CD4-positive, alpha-beta T cell treated with Interleukin-4 for 1 hour (primary cell): ENCODE measurements around the gene CNTNAP2.
"Not testable (repeated sequence)": the region's sequence is repeated elsewhere in the genome, so short reads cannot be mapped to it uniquely, and the experiment has no call there.

ENCODE experiments used
- DNase-seq, 2 donors: peaks; one replicate each; pipeline ENCODE4 v3.0.0-alpha.2; 2020 to 2022

The CNTNAP2 gene

DNA sequence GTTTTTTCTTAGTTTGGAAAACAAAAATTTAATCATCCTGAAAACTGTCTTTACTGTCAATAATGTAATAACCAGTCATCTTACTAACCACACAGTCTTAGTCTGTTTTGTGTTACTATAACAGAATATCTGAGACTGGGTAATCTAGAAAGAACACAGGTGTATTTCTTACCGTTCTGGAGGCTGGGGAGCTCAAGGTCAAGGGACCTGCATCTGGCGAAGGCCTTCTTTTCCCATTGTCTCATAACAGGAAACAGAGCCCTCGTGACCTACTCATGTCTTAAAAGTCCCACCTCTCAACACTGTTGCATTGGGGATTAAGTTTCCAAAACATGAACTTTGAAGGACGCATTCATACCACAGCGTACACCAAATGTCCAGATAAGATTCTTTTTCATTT lies 932.3 kb downstream of the CNTNAP2 start:
- no peak for DNase-seq

DNA sequence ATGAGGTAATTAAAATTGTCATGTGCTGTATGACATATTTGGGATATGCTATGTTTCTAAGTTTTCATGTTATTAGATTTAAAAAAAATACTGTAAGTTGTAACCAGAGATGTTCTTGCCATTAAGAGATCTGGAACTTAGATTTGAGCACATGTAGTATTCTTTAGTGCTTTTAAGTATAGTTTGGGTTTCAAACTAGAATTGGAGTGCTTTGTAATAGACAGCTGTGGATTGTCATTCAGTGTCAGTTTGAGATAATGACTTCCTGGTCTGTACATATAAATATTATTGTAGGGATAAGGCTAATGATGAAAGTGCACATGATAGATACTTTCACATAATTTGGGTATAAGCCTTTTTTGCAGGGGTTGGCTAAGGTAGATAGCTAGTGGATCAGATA lies 936.2 kb downstream of the CNTNAP2 start:
- DNase-seq = no peak

DNA sequence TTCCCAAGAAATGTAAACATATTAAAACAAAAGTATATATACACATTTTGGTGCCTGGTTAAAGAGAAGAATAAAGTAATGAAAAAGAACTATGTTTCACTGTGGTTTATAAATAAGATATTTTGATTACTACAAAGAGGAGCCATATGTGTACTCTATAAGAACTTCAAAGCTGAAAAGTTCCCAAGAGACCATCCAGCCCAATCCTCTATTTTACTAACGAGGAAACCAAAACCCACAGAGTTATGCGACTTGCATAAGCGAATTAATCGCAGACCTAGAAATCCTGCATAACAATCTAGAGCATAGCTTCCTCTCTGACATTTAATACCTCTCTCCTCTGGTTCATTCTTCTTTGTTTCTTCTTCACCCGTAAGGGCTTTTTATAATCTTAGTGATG lies 937.1 kb downstream of the CNTNAP2 start:
- no peak for DNase-seq

DNA sequence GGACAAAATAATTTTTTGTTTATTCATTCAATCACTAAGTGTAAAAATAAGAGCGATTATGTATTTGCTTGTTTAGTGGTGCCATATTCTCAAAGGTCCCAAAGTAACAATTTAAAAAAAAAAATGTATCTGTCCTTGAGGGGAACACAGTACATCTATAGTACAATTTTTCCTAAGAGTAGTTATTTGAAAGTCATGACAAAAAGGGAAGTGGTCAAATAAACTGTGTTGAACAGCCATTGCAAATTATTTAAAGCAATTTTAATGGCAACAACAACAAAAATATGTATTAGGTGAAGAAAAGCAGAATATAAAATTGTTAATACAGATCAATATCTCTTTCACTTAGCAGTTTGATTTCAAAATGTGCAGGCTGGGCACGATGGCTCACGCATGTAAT lies 943.5 kb downstream of the CNTNAP2 start:
- no peak for DNase-seq

DNA sequence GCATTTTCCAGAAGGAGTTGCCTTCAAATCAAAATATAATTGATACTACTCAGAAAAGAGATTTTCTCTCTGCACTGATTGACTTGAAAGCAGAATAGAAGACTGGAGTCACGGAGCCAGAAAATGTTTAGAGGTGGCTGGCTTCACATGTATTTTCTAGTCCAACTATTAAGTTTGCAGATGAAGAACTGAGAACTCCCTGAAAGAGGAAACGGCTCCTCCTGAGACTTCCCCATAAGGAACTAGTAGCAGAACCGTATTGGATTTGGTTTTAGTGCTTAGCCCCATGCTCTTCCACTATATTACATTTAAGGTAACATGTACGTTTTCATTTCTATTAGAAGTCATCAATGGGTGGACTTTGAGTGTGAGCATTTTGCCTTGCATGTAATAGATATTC lies 946.3 kb downstream of the CNTNAP2 start:
- no peak for DNase-seq

DNA sequence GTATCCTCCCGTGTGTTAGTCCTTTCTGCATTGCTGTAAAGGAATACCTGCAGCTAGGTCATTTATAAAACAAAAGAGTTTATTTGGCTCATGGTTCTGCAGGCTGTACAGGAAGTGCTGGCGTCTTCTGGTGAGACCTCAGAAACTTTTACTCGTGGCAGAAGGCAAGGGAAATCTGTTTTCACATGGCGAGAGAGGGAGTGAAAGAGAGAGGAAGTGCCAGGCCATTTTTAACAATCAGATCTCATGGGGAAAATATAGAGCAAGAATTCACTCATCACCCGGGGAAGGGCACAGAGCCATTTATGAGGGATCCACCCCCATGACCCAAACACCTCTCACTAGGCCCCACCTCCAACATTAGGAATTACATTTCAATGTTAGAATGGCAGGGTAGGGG lies 952.2 kb downstream of the CNTNAP2 start:
- DNase-seq = no peak

DNA sequence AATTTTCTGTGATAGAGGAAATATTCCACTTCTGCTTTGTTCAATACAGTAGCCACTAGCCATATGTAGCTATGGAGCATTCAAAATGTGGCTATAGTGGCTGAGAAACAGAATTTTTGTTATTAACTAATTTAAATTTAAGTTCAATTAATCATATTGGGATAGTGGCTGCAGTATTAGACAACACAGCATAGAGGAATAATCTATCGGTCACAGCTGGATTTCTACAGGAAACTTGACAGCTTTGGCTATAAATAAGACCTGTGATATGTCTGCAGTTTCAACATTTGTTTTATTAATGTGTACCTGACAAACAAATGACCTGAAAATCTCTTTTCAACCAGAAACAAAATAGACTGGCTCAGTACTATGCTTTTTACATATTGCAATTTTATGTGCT lies 953.2 kb downstream of the CNTNAP2 start:
- DNase-seq = no peak

DNA sequence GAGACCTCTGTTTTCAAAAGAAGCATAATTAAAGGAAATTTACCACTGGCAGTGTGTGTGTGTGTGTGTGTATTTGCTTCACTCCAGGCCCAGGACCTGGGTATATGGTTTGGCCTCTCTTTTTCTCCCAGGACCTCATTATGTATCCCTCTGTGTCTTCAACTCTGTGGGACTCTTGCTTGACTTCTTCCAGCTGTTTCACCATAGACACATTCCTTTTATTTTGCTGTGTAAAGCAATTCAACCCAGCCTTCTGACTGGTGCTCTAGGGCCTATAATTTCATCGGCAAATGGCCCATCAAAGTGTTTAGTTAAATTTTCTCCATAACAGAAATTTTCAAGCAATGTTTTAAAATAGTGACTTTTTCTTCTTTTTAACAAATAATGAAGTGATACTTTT lies 954.3 kb downstream of the CNTNAP2 start:
- DNase-seq = no peak

DNA sequence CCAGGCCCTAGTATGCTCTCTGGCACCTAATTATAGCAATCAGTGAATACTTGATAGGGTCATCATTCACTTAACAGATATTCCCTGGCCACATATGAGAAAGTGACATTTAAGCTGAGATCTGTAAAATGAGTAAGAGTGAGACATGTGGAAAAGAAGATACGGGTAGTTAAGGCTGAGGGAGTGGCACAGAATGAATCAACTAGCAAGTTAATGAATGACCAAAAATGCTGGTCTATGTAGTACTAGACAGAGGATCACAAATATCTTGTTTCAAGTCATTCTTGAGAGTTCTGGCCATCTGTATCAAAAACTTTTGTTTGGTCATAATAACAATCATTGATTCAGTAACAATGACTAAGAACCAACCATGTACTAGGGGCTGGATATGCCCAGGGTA lies 954.9 kb downstream of the CNTNAP2 start:
- no peak for DNase-seq

DNA sequence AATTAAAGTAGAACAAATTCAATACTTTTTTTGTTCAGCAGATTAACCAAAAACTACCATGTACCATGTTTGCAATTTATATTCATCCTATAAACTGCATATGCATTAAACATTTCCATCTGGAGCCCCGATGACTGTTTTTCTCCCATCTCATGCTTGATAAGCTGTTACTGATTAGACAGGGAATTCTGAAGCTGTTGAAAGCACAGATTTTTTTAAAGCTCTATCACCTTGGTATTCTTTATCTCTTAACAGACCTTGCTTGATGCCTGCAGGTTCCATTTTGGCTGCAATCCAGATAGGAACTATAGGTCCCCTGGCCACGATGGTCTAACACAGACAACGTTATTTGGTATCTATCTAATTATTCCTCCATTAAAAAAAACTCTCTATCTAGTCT lies 961.7 kb downstream of the CNTNAP2 start:
- DNase-seq = no peak

DNA sequence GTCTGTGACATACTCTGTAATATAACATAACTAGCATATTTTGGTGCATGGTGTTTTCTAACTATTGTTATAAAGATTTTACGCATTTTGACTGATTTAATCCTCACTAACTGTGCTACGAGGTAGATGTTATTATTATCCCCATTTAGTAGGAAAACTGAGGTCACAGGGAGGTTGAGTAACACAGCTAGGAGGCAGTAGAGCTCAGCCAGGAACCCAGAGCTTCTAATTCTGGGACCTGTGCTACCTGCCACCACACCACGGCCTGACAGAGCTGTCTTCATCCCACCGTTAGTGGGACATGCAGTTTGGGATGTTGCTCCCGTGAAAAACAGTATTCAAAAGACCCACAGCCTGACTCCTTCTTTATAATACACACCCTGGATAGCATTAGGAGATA lies 962.5 kb downstream of the CNTNAP2 start:
- no peak for DNase-seq

DNA sequence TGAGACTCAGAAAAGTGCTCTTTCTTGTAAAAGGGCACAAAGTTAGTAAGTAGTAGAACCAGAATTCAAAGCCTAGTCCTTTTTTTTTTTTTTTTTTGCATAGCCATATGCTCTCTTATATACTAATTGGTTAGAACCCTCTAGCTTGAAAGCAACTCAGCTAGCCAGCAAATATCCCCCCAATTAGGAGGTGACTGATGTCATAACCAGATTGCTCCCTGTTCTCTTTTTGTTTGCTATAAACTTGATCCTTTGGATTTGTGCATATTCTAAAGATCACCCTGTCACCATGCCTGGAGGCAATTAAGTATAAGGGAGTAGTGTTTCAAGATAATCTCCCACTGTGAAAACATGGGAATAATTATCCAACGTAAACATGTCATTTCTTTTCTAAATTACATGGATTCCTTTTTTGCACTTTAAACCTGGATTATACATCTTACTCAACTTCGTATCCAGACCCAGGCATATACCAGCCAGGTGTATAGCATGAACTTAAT lies 963.4 kb downstream of the CNTNAP2 start:
- no peak for DNase-seq

DNA sequence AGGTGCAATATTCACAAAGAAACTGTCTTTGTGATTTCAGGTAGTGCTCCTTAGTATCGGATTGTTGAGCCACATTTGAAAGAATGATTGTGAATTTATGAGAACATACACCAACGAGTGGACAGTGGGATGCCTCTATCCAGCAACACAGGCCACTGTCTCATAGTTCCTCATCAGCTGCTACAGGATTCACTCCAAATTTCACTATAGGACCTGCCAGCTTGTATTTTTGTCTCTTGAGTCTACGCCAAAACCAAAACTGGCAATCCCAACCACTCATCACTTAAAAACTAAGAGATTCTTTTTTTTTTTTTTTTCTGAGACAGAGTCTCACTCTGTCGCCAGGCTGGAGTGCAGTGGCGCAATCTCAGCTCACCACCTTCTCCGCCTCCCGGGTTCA lies 964.5 kb downstream of the CNTNAP2 start:
- DNase-seq = no peak

DNA sequence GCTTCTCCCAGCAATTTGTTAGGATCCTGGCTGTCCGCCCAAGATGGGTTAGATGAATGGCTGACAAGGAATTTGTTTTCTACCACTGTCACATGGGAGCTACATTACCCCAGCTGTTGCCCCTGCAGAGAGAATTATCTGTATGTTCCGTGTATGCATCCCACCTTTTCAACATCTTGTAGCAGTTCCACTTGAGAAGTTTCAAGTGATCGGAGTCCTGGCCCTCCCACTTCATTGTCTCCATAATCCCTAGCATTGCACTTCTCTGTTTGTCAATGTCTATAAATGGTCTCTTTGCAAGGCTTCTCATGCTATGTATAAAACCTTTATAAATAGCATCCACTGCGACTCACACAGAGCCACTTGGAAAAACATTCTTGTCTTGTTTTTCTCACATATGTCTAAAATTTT lies 972.5 kb downstream of the CNTNAP2 start:
- no peak for DNase-seq

DNA sequence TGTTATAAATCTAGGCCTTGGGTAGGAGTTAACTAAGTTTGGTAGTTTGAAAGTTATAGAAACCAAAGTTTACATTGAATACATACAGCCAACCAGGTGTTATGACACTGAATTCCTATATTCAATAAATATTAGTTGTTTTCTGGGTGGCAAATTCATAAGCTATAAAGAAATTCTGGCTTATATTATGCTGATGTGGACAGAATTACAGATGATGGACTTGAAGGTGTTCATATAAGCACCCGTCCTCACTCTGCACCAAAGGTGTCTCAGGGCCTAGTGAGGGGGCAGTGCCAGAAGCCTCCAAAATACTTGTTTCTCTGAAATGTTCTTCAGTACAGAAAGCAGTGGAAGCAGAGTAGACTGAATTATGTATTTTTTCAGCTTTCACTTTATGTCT lies 973.0 kb downstream of the CNTNAP2 start:
- no peak for DNase-seq

DNA sequence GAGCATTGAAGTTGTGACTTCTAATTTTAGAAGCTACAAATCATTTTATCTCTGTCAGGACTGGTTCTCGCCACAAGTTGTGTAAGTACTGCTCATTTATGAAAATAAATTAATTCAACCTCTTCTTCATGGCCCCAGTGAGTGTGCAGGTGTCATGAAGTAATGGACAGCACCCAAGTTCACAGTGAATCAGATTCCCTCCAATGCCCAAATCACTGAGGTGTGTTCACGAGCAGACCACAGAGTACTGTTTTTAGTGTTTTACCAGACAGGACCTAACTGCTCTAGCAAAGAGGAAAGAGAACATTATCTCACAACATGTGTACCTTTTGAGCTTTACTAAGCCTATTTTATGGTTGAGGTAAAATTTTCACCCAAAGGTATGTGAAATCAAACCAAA lies 980.0 kb downstream of the CNTNAP2 start:
- no peak for DNase-seq

DNA sequence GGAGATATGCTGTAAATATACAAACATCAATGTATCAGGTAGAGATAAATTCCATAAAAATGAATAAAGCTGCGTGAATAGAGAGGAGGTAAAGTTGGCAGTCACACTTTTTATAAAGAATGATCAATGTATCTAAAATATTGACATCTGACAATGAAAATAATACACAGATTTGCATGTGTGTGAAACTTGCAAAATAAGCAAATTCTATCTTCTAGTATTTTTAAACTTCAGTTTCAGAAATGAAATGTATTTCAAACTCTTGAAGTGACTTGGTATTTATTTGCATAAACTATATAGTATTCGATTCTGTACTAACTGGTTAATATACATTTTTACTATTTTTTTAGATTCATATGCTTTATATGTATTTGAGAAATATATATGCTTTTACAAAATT lies 986.6 kb downstream of the CNTNAP2 start:
- DNase-seq = no peak

DNA sequence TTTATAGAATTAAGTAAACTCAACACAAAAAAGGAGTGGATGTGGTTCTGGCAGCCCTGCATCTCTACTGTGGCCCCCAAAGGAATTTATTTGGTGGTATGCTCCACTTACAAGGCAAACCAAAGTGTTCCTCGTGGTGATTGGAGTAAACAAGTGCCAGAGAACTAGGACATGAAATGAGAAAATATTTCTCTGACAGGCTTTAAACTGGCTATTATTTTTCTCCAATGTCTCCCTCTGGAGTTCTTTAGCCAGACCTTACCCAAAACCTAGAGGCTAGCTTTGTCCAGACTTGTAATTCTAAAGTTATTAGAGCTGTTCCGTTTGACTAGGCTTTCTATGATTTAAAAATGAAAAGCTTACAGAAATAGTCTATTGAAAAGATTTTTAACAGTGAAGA lies 990.1 kb downstream of the CNTNAP2 start:
- no peak for DNase-seq

DNA sequence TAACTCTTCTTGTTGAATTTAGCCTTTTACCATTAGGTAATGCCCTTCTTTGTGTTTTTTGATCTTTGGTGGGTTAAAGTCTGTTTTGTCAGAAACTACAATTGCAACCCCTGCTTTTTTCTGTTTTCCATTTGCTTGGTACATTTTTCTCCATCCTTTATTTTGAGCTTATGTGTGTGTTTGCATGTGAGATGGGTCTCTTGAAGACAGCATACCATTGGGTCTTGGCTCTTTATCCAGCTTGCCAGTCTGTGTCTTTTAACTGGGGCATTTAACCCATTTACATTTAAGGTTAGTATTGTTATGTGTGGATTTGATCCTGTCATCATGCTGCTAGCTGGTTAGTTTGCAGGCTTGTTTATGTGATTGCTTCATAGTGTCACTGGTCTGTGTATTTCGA lies 997.9 kb downstream of the CNTNAP2 start:
- not testable (repeated sequence) for DNase-seq

DNA sequence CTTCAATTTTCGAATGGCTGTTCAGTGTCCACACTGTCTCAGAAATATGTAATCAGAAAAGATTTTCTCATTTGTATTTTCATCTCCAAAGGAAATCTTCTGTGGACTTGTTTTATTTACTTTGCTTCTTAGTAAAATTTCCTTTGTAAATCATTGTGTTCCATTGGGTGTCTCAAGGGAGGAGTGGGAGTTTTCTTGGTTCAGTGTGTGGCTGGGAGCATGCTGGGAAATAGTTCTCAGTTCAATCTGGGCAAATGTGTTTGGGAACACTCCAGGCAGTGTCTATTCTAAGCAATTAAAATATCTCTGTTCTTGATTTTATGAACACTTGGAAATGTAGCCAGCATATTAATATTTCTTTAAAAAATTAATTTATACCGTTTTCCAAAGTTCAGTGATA lies 1019.8 kb downstream of the CNTNAP2 start:
- DNase-seq = no peak

DNA sequence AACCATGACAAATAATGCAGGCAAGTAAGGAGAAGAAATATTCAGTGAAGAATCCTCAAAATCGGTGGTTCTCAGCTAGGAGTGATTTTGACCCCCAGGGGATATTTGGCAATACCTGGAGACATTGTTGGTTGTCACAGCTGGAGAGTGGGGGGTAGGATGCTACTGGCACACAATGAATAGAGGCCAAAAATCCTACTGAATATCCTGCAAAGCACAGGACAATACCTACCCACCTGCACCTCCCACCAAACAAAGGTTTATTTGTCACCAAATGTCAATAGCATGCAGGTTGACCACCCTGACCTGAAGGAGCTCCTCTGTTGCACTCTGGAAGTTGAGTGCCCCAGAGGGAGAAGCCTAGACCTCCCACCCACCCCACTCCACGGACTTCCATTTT lies 1028.6 kb downstream of the CNTNAP2 start:
- DNase-seq = no peak

DNA sequence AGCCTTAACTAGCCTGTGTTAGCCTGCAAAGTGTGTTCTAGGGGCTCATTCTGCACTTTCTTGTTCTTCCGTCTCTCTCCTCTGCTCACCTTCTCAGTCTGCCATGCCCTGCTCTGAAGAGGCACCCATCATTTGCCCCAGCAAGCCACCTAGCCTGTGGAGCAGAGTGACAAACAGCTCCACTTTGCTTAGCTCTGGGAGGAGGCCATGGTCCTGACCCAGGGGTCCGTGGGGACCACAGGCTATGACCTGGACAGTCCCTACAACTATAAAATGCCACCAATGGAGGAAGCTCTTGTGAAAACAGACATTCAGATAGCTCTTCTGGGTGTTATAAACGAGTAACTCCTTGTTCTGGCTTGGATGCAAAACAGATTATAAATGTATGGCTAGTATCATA lies 1029.6 kb downstream of the CNTNAP2 start:
- DNase-seq = no peak

DNA sequence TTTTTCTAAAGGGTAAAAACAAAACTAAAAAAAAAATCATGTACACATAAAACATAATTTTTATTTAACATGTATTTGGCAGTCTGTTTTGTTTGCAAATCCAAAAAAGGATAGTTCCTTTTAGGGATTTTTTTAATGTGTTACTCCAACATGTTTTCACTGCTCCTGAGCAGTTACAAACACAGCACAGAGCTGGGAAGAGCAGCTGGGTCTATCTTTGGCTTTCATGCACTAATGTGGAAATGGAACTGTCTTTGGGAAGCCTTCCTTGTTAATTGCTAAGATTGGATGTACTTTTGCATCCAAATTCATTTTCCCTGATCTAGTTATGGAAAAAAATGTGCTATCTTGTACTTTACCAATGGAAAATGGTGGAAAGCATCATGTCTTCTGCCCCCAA lies 1035.1 kb downstream of the CNTNAP2 start:
- no peak for DNase-seq

DNA sequence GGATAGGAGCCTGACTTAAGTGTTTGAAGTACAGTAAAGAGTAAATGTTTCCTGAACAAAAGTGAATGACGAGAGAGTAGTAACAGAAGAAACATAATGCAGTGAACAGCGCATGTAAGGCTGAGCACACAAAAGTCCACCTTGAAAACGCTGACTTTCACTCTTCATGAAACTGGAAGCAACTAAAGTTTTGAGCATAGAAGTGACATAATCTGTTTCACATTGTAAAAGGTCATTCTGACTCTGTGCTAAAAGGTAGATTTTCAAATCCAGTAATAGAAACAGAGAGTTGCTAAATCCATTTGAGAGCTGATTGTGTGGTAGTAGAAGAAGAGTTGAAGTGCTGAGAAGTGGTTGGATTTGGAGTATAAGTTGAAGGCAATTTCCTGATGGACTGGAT lies 1037.0 kb downstream of the CNTNAP2 start:
- DNase-seq = no peak

DNA sequence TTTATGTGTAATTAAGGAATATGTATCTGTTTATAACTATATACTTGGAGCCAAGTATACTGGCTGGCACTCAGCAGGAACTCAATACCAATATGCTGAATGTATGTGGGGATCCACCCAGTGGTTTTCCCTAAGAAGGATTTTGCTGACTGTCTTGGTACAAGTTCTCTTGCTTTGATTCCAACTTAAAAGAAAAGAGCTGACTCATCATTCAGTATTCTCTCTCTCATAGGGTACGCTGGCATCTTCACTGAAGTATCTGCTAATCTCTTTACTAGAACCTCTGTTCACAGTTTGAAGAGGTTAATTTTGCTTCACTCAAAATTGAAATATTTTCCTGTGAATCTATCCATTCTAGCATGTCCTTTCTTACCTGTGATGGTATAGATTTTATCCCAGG lies 1044.8 kb downstream of the CNTNAP2 start:
- DNase-seq = no peak

DNA sequence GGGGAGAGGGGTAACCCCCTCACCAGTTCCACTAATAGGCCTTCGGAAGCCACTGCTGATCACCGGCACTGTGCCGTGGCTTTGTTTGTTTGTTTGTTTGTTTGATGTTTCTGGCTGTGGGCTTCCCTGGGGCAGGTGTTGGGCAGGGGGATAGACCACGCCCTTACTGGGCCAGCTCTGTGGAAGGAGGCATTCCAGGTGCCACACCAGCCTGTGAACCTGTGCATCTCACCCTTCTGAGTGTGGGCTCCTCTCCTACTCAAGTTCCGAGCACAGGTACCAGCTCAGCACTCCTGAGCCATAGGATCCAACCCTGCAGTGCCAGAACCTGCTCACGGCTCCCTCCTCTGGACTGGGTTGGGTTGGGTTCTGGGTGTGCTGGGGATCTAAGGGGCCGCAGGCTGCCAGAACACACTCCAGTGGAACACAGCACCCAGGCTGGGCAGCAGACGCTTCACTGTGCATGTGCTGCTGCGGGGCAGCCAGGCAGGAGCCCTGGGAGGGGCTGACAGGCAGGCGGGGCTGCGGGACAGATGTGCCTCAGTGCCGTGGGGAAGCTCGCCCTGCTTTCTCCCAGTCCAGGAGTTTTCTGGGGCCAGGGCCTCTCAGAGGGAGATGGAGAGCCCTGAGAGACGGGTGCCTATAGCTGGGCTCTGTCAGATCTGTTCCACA lies 1053.9 kb downstream of the CNTNAP2 start:
- DNase-seq = no peak
